CD14-positive monocyte (primary cell): Measurements from ENCODE around the gene MPV17. TPM values are rescaled to one million over a fixed set of nuclear protein-coding genes. Genes with fewer than 3 reads are reported as not detected.

Experiments
- DNase-seq, 3 donors: peaks; one replicate each; pipeline ENCODE4 v3.0.0-alpha.2; 2011 to 2022
- H2AFZ ChIP-seq: 2 replicates; pipeline ENCODE4 v1.6.0; 2012; ENCODE audit warnings: mild to moderate bottlenecking, low read depth, low read length, inconsistent platforms; ENCODE audit not compliant: insufficient read depth, poor library complexity, severe bottlenecking
- H3K27ac ChIP-seq, 2 donors: 1 replicate in 1 of 2; 2 replicates in 1 of 2; pipeline ENCODE4 v1.5.1; 2012 to 2013; ENCODE audit warnings: low read length in 2 of 2, control low read depth in 1 of 2, inconsistent platforms in 1 of 2, low read depth in 1 of 2, mild to moderate bottlenecking in 1 of 2
- H3K27me3 ChIP-seq, 2 donors: one replicate each; pipeline versions ENCODE4 v1.6.0 to v1.6.1; 2011 to 2013; ENCODE audit warnings: low read length in 2 of 2; ENCODE audit not compliant: control insufficient read depth in 2 of 2, insufficient read depth in 2 of 2
- H3K36me3 ChIP-seq, 2 donors: replicated peaks in 1 of 2; 1 replicate in 1 of 2; 2 replicates in 1 of 2; pipeline versions ENCODE4 v1.5.1 to v1.6.1; 2012 to 2013; ENCODE audit warnings: low read length in 2 of 2, control low read depth in 1 of 2, inconsistent platforms in 1 of 2, mild to moderate bottlenecking in 1 of 2; ENCODE audit not compliant: insufficient read depth in 2 of 2, control insufficient read depth in 1 of 2
- H3K4me1 ChIP-seq, 2 donors: 1 replicate in 1 of 2; 2 replicates in 1 of 2; pipeline versions ENCODE4 v1.5.1 to v1.6.1; 2012 to 2013; ENCODE audit warnings: low read length in 2 of 2, control low read depth in 1 of 2, inconsistent platforms in 1 of 2, mild to moderate bottlenecking in 1 of 2, moderate library complexity in 1 of 2; ENCODE audit not compliant: insufficient read depth in 2 of 2, control insufficient read depth in 1 of 2
- H3K4me2 ChIP-seq: replicated peaks from 2 replicates; pipeline ENCODE3; 2012; ENCODE audit warnings: low read length, moderate library complexity, mild to moderate bottlenecking; ENCODE audit not compliant: poor library complexity, severe bottlenecking; ENCODE audit errors: extremely low read depth
- H3K4me3 ChIP-seq, 3 experiments: fragments of 200-600 bp in 1 of 3; sonication (generic) in 1 of 3; replicated peaks in 1 of 3; 1 replicate in 2 of 3; 2 replicates in 1 of 3; pipeline ENCODE4 v1.5.1; 2011 to 2013; ENCODE audit warnings: low read length in 3 of 3, mild to moderate bottlenecking in 3 of 3, control low read depth in 2 of 3, low read depth in 2 of 3, inconsistent platforms in 1 of 3, moderate library complexity in 1 of 3
- H3K79me2 ChIP-seq: 2 replicates; pipeline ENCODE4 v1.6.0; 2012; ENCODE audit warnings: mild to moderate bottlenecking, control low read depth, inconsistent platforms, low read length, moderate library complexity; ENCODE audit not compliant: insufficient read depth
- H3K9ac ChIP-seq: 2 replicates; pipeline ENCODE4 v1.6.0; 2017; ENCODE audit warnings: low read length, mild to moderate bottlenecking; ENCODE audit not compliant: insufficient read depth, poor library complexity, severe bottlenecking
- H3K9me3 ChIP-seq, 2 donors: replicated peaks in 1 of 2; 1 replicate in 1 of 2; 2 replicates in 1 of 2; pipeline versions ENCODE4 v1.5.1 to v1.6.1; 2012 to 2013; ENCODE audit warnings: low read length in 2 of 2, control low read depth in 1 of 2; ENCODE audit not compliant: control insufficient read depth in 1 of 2, insufficient read depth in 1 of 2
- H4K20me1 ChIP-seq: 2 replicates; pipeline ENCODE4 v1.6.0; 2012; ENCODE audit warnings: mild to moderate bottlenecking, low read length, control low read depth, moderate library complexity; ENCODE audit not compliant: insufficient read depth
- H3K27ac Mint-ChIP-seq, 7 donors: one replicate each; pipeline ENCODE4 v1.8.0; 2020; ENCODE audit warnings: mild to moderate bottlenecking in 7 of 7, mixed read lengths in 7 of 7, moderate library complexity in 6 of 7, inconsistent platforms in 2 of 7
- H3K27me3 Mint-ChIP-seq, 3 donors: one replicate each; pipeline ENCODE4 v1.8.0; 2021 to 2022; ENCODE audit warnings: low read depth in 3 of 3, mild to moderate bottlenecking in 3 of 3, mixed read lengths in 3 of 3, moderate library complexity in 3 of 3, inconsistent platforms in 1 of 3
- H3K36me3 Mint-ChIP-seq, 2 donors: one replicate each; pipeline ENCODE4 v1.8.0; 2020; ENCODE audit warnings: mixed read lengths in 2 of 2, inconsistent platforms in 1 of 2, mild to moderate bottlenecking in 1 of 2
- H3K4me1 Mint-ChIP-seq: one replicate; pipeline ENCODE4 v1.8.0; 2020; ENCODE audit warnings: mild to moderate bottlenecking, mixed read lengths
- H3K4me3 Mint-ChIP-seq, 2 donors: one replicate each; pipeline ENCODE4 v1.8.0; 2020; ENCODE audit warnings: mild to moderate bottlenecking in 2 of 2, mixed read lengths in 2 of 2, moderate library complexity in 1 of 2
- H3K9me3 Mint-ChIP-seq, 7 donors: one replicate each; pipeline ENCODE4 v1.8.0; 2020 to 2022; ENCODE audit warnings: mixed read lengths in 7 of 7, mild to moderate bottlenecking in 6 of 7, moderate library complexity in 6 of 7, inconsistent platforms in 2 of 7
- WGBS: methylation state at CpG from one replicate; pipeline ENCODE4 v1.1.5; 2013; ENCODE audit warnings: missing lambda C conversion rate; ENCODE audit not compliant: insufficient coverage; 5-methylcytosine and 5-hydroxymethylcytosine counted together
- intact Hi-C, 2 donors: fragments of 100-400 bp; cut with micrococcal nuclease; formaldehyde crosslinking; loops; one replicate each; pipeline versions ENCODE4 v1.15.0 to v1.15.1; 2023
- polyA plus RNA-seq, 3 donors: library from polyadenylated mRNA; depleted of rRNA in 1 of 3; unstranded in 2 of 3; stranded (reverse) in 1 of 3; fragments of 300-500 nt in 2 of 3; fragments of >200 nt in 1 of 3; fragmentation: Illumina TruSeq in 2 of 3; gene quantifications; 1 replicate in 2 of 3; 2 replicates in 1 of 3; pipeline ENCODE4 v1.2.3, GENCODE V29; 2012 to 2021
- TF ChIP-seq, protein P1 (sequence below): fragments of 200-600 bp; IDR thresholded peaks from one replicate; pipeline ENCODE4 v1.8.0; 2022; ENCODE audit warnings: antibody characterized with exemption, mild to moderate bottlenecking

The MPV17 gene
- polyA plus RNA-seq, 3 donors, result 136 to 160 (median 160) TPM

DNA sequence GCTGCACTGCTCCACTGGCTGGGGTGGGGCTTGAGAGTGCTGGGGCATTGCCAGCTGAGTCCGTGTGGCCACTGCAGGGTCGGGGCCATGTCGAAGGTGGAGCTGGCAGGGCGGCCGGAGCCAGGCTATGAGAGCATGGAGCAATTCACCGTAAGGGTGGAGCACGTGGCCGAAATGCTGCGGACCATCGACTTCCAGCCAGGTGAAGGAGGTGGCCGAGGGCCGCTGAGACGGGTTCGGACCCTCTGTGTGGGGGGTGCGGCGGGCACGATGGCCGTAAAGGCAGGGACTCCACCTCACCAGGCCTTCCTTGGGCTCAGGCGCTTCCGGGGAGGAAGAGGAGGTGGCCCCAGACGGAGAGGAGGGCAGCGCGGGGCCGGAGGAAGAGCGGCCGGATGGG, 16.8 kb downstream of the MPV17 start:
- TF ChIP-seq, protein P1, sequence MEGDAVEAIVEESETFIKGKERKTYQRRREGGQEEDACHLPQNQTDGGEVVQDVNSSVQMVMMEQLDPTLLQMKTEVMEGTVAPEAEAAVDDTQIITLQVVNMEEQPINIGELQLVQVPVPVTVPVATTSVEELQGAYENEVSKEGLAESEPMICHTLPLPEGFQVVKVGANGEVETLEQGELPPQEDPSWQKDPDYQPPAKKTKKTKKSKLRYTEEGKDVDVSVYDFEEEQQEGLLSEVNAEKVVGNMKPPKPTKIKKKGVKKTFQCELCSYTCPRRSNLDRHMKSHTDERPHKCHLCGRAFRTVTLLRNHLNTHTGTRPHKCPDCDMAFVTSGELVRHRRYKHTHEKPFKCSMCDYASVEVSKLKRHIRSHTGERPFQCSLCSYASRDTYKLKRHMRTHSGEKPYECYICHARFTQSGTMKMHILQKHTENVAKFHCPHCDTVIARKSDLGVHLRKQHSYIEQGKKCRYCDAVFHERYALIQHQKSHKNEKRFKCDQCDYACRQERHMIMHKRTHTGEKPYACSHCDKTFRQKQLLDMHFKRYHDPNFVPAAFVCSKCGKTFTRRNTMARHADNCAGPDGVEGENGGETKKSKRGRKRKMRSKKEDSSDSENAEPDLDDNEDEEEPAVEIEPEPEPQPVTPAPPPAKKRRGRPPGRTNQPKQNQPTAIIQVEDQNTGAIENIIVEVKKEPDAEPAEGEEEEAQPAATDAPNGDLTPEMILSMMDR, result no peak
- peaks cover 38 to 47% (median 45%) of the 10 kb centered on the region in 3 donors for H3K27me3 Mint-ChIP-seq
- peaks cover 4 to 32% of the 10 kb centered on the region in 2 donors for H3K27me3 ChIP-seq
- H3K9ac ChIP-seq, result peak overlapping the region; percentile 21
- peaks cover 4 to 18% of the 10 kb centered on the region in 2 donors for H3K36me3 ChIP-seq
- H3K4me2 ChIP-seq, result no peak overlapping the region
- peaks cover 12 to 14% of the 10 kb centered on the region in 2 donors for H3K4me1 ChIP-seq
- no peaks in the 10 kb centered on the region for H4K20me1 ChIP-seq
- H3K4me1 Mint-ChIP-seq, result peaks cover 17% of the 10 kb centered on the region
- peak overlapping the region in 1 of 2 donors; percentile 59 for H3K4me3 Mint-ChIP-seq
- WGBS, result 40% methylated on average over 24 of the region's 26 CpGs
- H3K4me3 ChIP-seq, result no peak overlapping the region
- intact Hi-C loops, result no loop called here
- H3K36me3 Mint-ChIP-seq, result peaks cover 21 to 27% of the 10 kb centered on the region in 2 donors
- H2AFZ ChIP-seq, result no peak overlapping the region
- peaks cover 0 to 7% of the 10 kb centered on the region in 2 donors for H3K9me3 ChIP-seq
- H3K27ac ChIP-seq, result no peak overlapping the region
- peaks cover 0 to 6% (median 1%) of the 10 kb centered on the region in 7 donors for H3K9me3 Mint-ChIP-seq
- H3K27ac Mint-ChIP-seq, result no peak overlapping the region
- DNase-seq, result no peak
- no peaks in the 10 kb centered on the region for H3K79me2 ChIP-seq

DNA sequence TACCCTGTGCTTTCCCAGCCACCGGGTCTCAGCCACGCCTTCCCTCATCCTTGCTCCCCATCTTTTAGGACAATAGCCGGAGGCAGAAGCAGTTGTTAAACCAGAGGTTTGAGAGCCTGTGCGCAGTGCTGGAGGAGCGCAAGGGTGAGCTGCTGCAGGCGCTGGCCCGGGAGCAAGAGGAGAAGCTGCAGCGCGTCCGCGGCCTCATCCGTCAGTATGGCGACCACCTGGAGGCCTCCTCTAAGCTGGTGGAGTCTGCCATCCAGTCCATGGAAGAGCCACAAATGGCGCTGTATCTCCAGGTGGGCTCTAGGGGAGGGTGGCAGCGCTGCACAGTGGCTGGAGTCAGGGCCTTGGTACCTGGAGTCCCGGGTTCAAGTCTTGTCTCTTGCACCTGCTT, 17.4 kb downstream of the MPV17 start:
- H3K4me1 ChIP-seq, result peaks cover 12 to 14% of the 10 kb centered on the region in 2 donors
- intact Hi-C loops, result no loop called here
- DNase-seq, result no peak
- TF ChIP-seq, protein P1, result no peak
- H2AFZ ChIP-seq, result no peak overlapping the region
- Mint-ChIP-seq H3K4me3 (peak overlapping the region in 1 of 2 donors; percentile 59), H3K27me3 (peaks cover 37 to 48% (median 47%) of the 10 kb centered on the region in 3 donors), H3K4me1 (peaks cover 17% of the 10 kb centered on the region), H3K36me3 (peaks cover 18 to 23% of the 10 kb centered on the region in 2 donors), H3K27ac (peak overlapping the region in 1 of 7 donors; percentile 28), H3K9me3 (peaks cover 0 to 6% (median 1%) of the 10 kb centered on the region in 7 donors)
- H3K4me3 ChIP-seq, result no peak overlapping the region
- peaks cover 0 to 7% of the 10 kb centered on the region in 2 donors for H3K9me3 ChIP-seq
- peaks cover 4 to 32% of the 10 kb centered on the region in 2 donors for H3K27me3 ChIP-seq
- no peak overlapping the region for H3K9ac ChIP-seq
- no peak overlapping the region for H3K4me2 ChIP-seq
- H4K20me1 ChIP-seq, result no peaks in the 10 kb centered on the region
- no peak overlapping the region for H3K27ac ChIP-seq
- H3K36me3 ChIP-seq, result peaks cover 4 to 16% of the 10 kb centered on the region in 2 donors
- H3K79me2 ChIP-seq, result no peaks in the 10 kb centered on the region
- WGBS, result 93% methylated on average over 16 of the region's 16 CpGs
